Esophagus mucosa (tissue), 1 donor: ENCODE measurements around the gene PTPRF. TPM values are rescaled to one million over a fixed set of nuclear protein-coding genes. Genes with fewer than 3 reads are reported as not detected.

Experiments
- ATAC-seq: fragments of 200-7000 bp; cut with Tn5 transposase; one replicate; pipeline ENCODE4 v1.9.1; 2020
- total RNA-seq: library from RNA; stranded (reverse); gene quantifications from one replicate; pipeline ENCODE4 v1.2.4, GENCODE V29; 2023
- donor health status: DM: yes; HTN: yes; CAD: no.

The PTPRF gene
- total RNA-seq, 1 donor from 2014 or later = 285 TPM

DNA sequence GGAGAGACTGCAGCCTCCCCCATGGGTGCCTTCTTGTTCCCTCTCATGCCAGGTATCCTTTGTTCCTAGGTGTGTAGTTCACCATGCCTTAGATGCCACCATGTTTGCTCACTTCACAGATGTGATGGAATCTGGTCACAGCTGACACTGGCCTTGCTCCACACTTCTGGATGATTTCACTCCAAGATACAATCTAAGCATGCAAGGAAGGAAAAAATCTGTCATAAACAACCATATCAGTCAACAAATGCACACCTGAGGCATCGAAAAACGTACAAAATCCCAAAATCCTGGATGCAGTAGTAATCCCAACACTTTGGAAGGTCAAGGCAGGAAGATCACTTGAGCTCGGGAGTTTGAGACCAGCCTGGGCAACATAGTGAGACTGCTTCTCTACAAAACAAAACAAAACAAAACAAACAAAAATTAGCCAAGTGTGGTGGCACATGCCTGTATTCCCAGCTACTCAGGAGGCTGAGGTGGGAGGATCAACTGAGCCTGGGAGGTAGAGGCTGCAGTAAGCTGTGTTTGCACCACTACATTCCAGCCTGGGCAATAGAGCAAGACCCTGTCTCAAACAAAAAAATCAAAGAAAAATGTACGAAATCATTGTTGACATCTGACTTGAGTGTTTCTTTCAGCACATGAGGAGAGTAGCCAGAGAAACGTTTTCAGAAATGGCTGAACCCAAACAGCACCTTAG is 17.1 kb upstream of the PTPRF start:
- ATAC-seq = no peak

GRCh38 chr1:43518935-43519686 is 11.6 kb upstream of the PTPRF start:
- ATAC-seq = no peak

- no peak for ATAC-seq
Observed at GRCh38 chr1:43520100-43520778, 10.4 kb upstream of the PTPRF start.

GRCh38 chr1:43521078-43521477 is 9.6 kb upstream of the PTPRF start:
- no peak for ATAC-seq

- no peak for ATAC-seq
Observed at GRCh38 chr1:43521756-43522155, 8.9 kb upstream of the PTPRF start.

DNA sequence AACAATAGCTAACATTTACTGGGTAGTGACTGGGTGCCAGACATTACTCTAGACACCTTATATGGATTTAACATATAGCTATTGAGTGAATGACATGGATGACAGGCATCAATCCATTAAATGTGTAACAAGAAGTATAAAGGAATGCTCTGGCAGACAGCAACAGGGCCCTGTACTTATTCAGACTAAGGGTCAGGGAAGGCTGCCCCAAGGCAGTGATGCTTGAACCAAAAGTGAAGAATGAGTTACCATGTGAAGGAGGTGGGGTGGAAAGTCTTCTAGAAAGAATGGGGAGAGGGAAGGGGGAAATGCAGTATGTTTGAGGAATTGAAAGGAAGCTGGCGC is 8.3 kb upstream of the PTPRF start:
- no peak for ATAC-seq

DNA sequence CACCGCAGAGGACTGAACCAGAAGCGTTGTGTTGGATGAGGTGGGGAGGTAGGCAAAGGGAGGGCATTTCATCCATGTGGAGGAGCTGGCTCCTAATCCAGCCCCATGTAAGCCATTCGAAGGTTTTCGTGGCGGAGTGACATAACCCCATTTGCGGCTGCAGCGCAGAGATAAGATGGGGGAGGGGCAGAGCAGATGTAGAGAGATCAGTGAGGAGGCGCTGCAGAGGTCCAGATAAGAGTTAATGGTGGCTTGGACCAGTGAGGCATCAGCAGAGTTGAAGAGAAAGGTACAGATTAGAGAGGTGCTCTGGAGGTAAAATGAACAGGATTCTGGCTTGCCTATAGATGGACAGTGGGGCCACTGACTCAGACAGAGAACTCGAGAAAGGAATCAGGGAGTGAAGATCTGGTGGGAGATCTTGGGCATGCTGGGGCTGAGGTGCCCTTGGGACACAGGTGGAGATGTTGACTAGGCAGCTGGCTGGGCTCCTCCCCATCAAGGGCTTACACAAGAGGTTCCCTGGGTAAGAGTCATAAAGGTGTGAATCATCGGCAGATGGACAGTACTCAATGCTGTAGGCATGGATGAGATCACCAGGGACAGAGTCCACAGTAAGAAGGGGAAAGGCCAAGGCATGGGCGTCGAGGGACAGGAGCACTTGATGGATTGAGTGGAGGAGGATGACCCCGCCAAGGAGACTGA is 7.8 kb upstream of the PTPRF start:
- ATAC-seq = peak; percentile 92

DNA sequence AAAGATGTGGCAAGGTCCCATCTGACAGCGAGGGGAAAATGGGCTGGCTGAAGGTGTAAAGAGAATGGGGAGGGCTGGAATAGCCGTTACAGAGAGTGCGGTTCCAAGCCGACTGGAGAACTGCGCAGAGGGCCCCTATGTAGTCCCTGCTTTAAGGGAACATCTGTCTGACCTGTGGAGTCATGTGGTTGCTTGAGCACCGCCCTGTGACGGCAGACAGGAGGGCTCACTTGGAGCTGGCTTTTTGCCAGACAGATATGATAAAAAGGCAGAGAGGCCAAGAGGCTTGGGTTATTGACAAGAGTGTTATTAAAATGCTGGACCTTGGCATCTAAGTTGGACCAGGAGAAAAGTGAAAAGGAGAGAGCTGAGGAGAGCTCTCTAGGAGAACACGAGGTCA is 5.9 kb upstream of the PTPRF start:
- ATAC-seq = no peak

GRCh38 chr1:43526002-43526401 is 4.7 kb upstream of the PTPRF start:
- no peak for ATAC-seq

- no peak for ATAC-seq
Observed at GRCh38 chr1:43527111-43527878, 3.4 kb upstream of the PTPRF start.

- ATAC-seq = peak; percentile 64
Observed at GRCh38 chr1:43529206-43529731, 1.4 kb upstream of the PTPRF start.

- ATAC-seq = peak; percentile 26
Observed at GRCh38 chr1:43531107-43531905, 623 bp downstream of the PTPRF start.

DNA sequence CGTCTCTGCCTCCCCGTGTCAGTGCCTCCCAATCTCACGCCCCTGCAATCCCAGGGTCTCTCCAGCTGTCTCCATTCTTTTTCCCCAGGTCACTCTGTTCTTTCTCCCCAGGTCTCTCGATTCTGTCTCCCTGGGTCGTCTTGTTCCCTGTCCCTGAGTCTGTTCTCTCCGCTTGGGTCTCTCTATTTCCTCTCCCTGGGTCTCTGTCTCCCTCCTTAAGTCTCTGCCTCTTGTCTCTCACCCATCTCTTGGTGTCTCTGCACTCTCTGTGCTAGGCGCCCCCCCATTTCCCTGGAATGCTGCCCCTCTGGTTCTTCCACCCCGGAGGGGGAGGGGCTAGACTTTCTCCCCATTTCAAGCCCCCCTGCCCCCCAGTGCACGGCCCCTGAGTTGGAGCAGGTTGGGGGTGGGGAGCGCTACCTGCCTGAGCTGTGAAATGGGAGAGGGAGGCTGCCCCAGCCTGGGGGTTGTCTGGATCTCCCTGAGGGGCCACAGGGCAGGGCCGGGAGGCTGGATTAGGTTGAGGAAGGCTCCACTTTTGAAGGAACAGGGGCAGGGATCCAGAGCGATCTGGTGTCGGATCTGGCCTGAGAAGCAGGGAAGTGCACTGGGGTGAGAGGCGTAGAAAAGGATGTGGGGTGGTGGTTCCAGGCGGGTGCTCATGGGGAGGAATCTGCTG is 1.4 kb downstream of the PTPRF start:
- ATAC-seq = no peak

- ATAC-seq = no peak
Observed at GRCh38 chr1:43532716-43533115, 2.0 kb downstream of the PTPRF start.

DNA sequence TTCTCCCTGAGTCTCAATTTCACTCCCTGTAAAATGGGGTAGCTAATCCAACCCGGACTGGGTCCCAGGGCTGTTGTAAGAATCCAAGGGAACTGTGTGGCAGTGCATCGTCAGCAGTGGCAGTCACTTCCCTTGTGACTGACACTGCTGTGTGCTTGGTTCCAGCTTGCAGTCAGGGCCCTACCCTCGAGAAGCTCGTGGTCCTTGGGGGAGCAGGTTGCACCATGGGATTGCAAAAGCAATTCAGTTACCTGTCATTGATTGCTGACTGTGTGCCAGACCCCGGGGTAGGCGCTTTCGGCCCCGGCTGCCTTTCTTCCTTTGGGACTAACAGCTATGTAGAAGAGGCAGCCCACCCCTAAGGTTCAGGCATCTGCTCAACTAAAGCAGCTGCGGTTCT is 2.9 kb downstream of the PTPRF start:
- ATAC-seq = no peak

DNA sequence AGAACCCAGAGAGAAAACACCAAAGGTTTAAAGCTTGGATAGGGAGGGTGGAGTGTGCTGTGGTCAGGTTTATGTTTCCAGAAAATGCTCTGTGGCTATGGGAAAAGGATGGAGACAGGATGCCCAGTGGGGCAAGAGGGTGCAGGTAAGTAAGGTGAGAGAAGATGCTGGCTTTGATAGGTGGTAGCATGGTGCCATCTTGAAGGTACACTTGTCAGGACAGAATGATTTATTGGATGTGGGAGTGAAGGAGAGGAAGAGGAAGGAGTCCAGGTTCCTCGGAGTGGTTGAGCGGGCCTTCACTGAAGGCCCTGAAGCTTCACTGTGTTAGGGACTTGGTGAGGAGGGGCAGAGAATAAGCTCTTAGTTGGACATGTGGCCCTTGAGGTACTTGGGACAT is 3.6 kb downstream of the PTPRF start:
- no peak for ATAC-seq

GRCh38 chr1:43536196-43536863 is 5.6 kb downstream of the PTPRF start:
- peak; percentile 78 for ATAC-seq

- peak; percentile 56 for ATAC-seq
Observed at GRCh38 chr1:43536864-43537358, 6.2 kb downstream of the PTPRF start.

DNA sequence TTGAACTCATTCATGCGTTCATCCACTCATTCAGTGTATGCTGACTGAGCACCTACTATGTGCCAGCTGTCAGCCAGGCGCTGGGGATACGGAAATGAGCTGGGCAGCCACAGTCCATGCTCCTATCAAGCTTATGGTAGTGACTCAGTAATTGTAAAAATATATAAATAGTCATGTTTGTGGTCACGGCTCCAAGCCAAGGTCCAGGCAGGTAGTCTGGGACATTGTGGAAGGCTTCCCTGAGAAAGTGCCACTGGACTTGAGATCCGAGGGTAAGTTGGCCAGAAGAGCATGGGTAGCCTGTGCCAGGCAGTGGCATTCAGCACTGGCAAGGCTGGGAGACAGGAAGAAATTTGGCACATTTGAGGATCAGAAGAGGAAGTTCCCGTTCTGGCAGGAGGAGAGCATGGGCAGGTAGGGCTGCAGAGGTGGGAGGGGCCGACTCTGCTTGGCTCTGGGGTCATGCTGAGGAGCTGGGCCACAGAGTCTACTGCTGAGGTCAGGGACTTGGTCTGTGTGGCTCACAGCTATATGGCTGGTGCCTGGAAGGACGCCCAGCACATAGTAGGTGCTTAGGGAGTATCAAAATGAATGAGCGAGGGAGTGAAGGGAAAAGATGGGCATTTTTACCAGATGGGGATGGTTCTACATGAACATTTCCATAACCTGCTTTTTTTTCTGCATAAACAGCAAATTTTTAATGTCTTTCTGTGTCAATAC is 6.9 kb downstream of the PTPRF start:
- ATAC-seq = peak; percentile 40
